BJ (cell line): Measurements from ENCODE around the gene LAMTOR1. TPM values are rescaled to one million over a fixed set of nuclear protein-coding genes. Genes with fewer than 3 reads are reported as not detected.

Experiments
- CTCF ChIA-PET: fragments of 350-600 bp; formaldehyde crosslinking; extraction: SDS; loops from one replicate; lab custom pipeline; 2021; ENCODE audit warnings: antibody characterized with exemption, inconsistent platforms; lab: Yijun Ruan, JAX
- POLR2A ChIA-PET: fragments of 300-600 bp; sonication (Branson Sonifier 250); formaldehyde crosslinking; extraction: SDS; loops from one replicate; lab custom pipeline; 2021; ENCODE audit warnings: antibody characterized with exemption; lab: Charles Lee
- DNase-seq: peaks from one replicate; pipeline ENCODE4 v3.0.0-alpha.2; 2011; ENCODE audit warnings: low read depth
- H3K27me3 ChIP-seq: 2 replicates; pipeline ENCODE4 v1.6.0; 2011; ENCODE audit warnings: low read length; ENCODE audit not compliant: control insufficient read depth, insufficient read depth
- H3K36me3 ChIP-seq: 2 replicates; pipeline ENCODE4 v1.5.1; 2011; ENCODE audit warnings: low read length; ENCODE audit not compliant: control insufficient read depth, insufficient read depth
- H3K4me3 ChIP-seq: 2 replicates; pipeline ENCODE4 v1.5.1; 2011; ENCODE audit warnings: low read depth, mild to moderate bottlenecking, control low read depth, low read length
- polyA plus RNA-seq: library from polyadenylated mRNA; depleted of rRNA; stranded (reverse); fragments of >200 nt; gene quantifications from 2 replicates; pipeline ENCODE4 v1.2.3, GENCODE V29; 2011
- TF ChIP-seq, protein P1 (sequence below): IDR thresholded peaks from 2 replicates; pipeline ENCODE4 v1.5.1; 2011; ENCODE audit warnings: low read depth, mild to moderate bottlenecking, control low read depth, inconsistent platforms, low read length, moderate library complexity; ENCODE audit not compliant: insufficient read depth

The LAMTOR1 gene
- polyA plus RNA-seq, 1 experiment: 145 TPM

DNA sequence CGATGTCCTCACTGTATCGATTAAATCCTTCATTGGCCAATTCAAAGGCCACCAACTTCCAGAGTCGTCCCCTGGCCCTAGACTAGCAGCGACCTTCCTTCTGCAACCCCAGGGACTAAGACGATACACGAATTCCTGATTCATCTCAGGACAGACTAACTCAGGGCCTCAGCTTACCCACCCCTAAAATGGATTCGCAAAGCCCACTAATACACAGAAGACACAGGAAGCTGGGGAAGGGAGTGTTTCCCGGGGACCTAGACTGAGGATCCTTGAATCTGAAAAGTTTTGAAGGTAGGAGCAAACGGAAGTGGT is 509 bp downstream of the LAMTOR1 start:
- H3K36me3 ChIP-seq: peaks cover 12% of the 10 kb centered on the region
- DNase-seq: no peak
- TF ChIP-seq, protein P1, sequence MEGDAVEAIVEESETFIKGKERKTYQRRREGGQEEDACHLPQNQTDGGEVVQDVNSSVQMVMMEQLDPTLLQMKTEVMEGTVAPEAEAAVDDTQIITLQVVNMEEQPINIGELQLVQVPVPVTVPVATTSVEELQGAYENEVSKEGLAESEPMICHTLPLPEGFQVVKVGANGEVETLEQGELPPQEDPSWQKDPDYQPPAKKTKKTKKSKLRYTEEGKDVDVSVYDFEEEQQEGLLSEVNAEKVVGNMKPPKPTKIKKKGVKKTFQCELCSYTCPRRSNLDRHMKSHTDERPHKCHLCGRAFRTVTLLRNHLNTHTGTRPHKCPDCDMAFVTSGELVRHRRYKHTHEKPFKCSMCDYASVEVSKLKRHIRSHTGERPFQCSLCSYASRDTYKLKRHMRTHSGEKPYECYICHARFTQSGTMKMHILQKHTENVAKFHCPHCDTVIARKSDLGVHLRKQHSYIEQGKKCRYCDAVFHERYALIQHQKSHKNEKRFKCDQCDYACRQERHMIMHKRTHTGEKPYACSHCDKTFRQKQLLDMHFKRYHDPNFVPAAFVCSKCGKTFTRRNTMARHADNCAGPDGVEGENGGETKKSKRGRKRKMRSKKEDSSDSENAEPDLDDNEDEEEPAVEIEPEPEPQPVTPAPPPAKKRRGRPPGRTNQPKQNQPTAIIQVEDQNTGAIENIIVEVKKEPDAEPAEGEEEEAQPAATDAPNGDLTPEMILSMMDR: no peak
- H3K4me3 ChIP-seq: peak overlapping the region; percentile 65
- H3K27me3 ChIP-seq: no peaks in the 10 kb centered on the region
- POLR2A ChIA-PET: no interaction called here
- CTCF ChIA-PET: interaction anchor here (1.6 to 6.4 kb wide), 4 partner anchors 11 to 81 kb away, joined by 5 to 49 read pairs (median 26); no protein-coding TSS in a partner anchor

- Histone ChIP-seq H3K4me3 (peak overlapping the region; percentile 65), H3K27me3 (no peaks in the 10 kb centered on the region), H3K36me3 (peaks cover 15% of the 10 kb centered on the region)
- POLR2A ChIA-PET: no interaction called here
- CTCF ChIA-PET: interaction anchor here (1.5 to 6.4 kb wide), 5 partner anchors 11 to 136 kb away, joined by 4 to 49 read pairs (median 9); no protein-coding TSS in a partner anchor
- TF ChIP-seq, protein P1: no peak
- no peak for DNase-seq
These were observed 935 bp downstream of the LAMTOR1 start for GRCh38 chr11:72102162-72102561.

- peaks cover 15% of the 10 kb centered on the region for H3K36me3 ChIP-seq
- H3K4me3 ChIP-seq: no peak overlapping the region
- no peaks in the 10 kb centered on the region for H3K27me3 ChIP-seq
- no peak for DNase-seq
- ChIA-PET POLR2A (interaction anchor here (1.0 kb wide), 1 partner anchor 12 kb away, joined by 3 read pairs; the partner anchor contains the start of gene ANAPC15), CTCF (interaction anchor here (0.8 to 6.4 kb wide), 7 partner anchors 9 to 123 kb away, joined by 3 to 49 read pairs (median 6); no protein-coding TSS in a partner anchor)
- TF ChIP-seq, protein P1: no peak
These were observed 2.6 kb downstream of the LAMTOR1 start for GRCh38 chr11:72100462-72100861.

GRCh38 chr11:72100009-72100408 is 3.1 kb downstream of the LAMTOR1 start:
- H3K27me3 ChIP-seq: no peaks in the 10 kb centered on the region
- ChIA-PET CTCF (interaction anchor here (0.8 to 6.4 kb wide), 7 partner anchors 9 to 123 kb away, joined by 3 to 49 read pairs (median 5); no protein-coding TSS in a partner anchor), POLR2A (interaction anchor here (1.0 kb wide), 1 partner anchor 13 kb away, joined by 3 read pairs; the partner anchor contains the start of gene ANAPC15)
- peaks cover 15% of the 10 kb centered on the region for H3K36me3 ChIP-seq
- DNase-seq: no peak
- TF ChIP-seq, protein P1: no peak
- H3K4me3 ChIP-seq: no peak overlapping the region

GRCh38 chr11:72098741-72099140 is 4.4 kb downstream of the LAMTOR1 start:
- DNase-seq: no peak
- CTCF ChIA-PET: interaction anchor here (0.7 to 6.4 kb wide), 7 partner anchors 45 to 336 kb away, joined by 3 to 43 read pairs (median 5); partner anchors contain the start of gene CLPB
- TF ChIP-seq, protein P1: no peak
- POLR2A ChIA-PET: no interaction called here
- H3K27me3 ChIP-seq: no peaks in the 10 kb centered on the region
- H3K36me3 ChIP-seq: peaks cover 15% of the 10 kb centered on the region
- H3K4me3 ChIP-seq: no peak overlapping the region
